ENCODE measurements around the gene SP8. TPM values are rescaled to one million over a fixed set of nuclear protein-coding genes. Genes with fewer than 3 reads are reported as not detected.

Gene SP8
- total RNA-seq, 1 donor from 2014 or later = 4.5 TPM

DNA sequence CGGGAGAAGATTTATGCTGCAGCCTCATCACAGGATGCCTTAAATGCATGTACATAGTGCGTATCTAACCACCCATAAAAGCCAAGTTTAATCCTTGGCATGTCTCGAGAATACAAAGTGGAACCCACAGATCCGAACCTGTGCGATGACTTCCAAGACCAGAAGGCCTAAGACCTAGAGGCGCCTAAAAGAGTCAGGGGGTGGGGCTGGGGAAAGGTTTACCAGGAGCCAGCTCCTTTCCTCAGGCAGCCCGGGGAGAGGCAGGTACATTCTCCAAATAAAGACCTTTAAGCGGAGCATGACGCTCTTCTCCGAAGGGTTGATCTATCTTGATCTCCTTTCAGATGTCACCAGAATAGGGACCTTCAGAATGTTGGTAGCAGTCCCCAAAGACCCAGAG, 9.7 kb downstream of the SP8 start:
- FAIRE-seq = no peak
- no peak for DNase-seq (ENCODE audit: low spot score in 2 of 2)

DNA sequence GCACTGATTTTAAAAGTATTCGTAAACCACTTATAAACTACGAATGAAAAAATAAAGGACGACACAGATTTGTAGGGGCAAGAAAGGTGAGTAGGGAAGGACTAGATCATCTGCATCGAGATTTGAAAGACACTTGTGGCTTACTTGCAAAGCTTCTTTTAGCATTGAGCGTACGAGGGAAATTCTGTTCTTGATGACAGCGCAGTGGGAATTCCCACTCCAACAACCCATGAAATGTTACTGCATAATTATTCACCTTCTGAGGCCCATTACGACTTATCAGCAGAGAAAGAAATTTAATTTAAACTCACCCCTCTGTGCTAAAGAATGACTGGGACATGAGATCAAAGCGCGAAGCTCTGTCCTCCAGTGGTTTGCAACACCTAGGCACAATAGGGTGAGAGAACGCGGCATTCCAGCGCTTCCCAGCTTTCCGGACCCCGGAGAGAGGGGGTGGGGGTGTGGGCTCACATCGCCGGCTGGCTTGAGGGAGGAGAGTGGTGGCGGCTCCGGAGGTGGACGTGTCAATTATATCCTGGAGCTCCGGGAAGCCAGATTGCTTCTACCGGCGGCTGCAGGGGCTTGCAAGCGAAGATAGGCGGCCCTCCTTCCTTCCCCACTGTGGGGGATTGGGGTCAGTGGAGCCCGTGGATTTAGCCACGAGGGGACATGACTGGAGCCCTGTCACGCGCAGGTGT, 10.3 kb downstream of the SP8 start:
- FAIRE-seq (no peak), DNase-seq (ENCODE audit: low spot score in 2 of 2) (no peak)

DNA sequence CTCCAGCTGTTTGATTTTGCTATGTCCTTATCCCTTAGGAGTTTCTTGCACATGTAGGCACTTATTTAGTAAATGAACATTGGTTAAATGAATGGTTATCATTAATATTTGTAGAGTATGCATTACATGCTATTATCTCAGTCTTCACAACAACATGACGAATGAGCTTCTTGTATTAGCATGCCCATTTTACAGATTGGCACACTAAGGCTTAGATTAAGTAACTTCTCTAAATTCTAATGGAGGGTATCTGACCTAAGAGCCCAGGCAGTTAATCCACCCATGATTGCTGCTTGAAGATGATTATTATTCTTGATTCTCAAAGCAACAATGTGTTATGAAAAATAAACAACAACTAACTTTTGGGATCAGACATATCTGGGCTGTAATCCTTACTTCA, 32.7 kb downstream of the SP8 start:
- DNase-seq (ENCODE audit: low spot score in 2 of 2) (no peak), FAIRE-seq (no peak)

GRCh38 chr7:20749906-20750305, 36.8 kb downstream of the SP8 start:
- DNase-seq (ENCODE audit: low spot score in 2 of 2) (no peak), FAIRE-seq (no peak)

DNA sequence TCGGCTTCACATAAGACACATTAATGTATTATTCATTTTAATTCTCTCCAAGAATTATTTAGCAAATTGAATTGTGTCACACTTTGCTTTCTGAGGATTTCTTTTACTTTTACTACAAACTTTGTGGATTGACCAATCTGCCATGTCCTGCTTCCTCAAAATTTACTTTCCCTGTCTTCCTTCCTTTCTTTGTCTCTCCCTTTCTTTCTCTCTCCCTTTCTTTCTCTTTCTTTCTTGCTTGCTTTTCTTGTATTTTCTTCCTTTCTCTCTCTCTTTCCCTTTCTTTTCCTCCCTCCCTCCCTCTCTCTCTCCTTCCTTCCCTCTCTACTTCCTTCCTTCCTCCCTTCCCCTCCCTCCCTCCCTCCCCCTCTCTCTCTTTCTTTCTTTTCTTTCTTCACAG, 37.8 kb downstream of the SP8 start:
- no peak for FAIRE-seq
- no peak for DNase-seq (ENCODE audit: low spot score in 2 of 2)

GRCh38 chr7:20747001-20747400, 39.7 kb downstream of the SP8 start:
- FAIRE-seq (no peak), DNase-seq (ENCODE audit: low spot score in 2 of 2) (no peak)

DNA sequence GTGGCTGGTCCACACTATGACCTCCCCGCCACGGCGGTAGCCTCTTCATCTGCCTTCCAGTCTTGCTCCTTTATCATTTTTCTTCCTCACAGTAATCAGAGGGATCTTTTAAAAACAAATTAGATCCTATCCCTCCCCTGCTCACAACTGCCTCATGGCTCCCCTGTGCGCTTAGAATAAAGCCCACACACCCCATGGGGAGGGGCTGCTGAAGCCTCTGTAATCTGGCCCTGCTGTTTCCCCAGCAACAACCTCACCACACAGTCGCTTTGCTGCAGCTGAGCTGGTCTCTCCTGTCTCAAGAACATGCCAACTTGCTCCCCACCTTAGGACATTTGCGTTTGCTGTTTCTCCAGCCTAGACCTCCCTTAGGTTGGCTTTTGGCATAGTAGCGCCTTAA, 41.0 kb downstream of the SP8 start:
- no peak for FAIRE-seq
- DNase-seq (ENCODE audit: low spot score in 2 of 2) = no peak

GRCh38 chr7:20744954-20745446, 41.7 kb downstream of the SP8 start:
- FAIRE-seq (no peak), DNase-seq (ENCODE audit: low spot score in 2 of 2) (no peak)

- DNase-seq (ENCODE audit: low spot score in 2 of 2) = no peak
- FAIRE-seq = no peak
These were observed 43.8 kb downstream of the SP8 start for GRCh38 chr7:20742913-20743312.

GRCh38 chr7:20741801-20742200, 44.9 kb downstream of the SP8 start:
- FAIRE-seq = no peak
- no peak for DNase-seq (ENCODE audit: low spot score in 2 of 2)

- DNase-seq (ENCODE audit: low spot score in 2 of 2) (no peak), FAIRE-seq (no peak)
These were observed 47.9 kb downstream of the SP8 start for GRCh38 chr7:20738518-20739481.

DNA sequence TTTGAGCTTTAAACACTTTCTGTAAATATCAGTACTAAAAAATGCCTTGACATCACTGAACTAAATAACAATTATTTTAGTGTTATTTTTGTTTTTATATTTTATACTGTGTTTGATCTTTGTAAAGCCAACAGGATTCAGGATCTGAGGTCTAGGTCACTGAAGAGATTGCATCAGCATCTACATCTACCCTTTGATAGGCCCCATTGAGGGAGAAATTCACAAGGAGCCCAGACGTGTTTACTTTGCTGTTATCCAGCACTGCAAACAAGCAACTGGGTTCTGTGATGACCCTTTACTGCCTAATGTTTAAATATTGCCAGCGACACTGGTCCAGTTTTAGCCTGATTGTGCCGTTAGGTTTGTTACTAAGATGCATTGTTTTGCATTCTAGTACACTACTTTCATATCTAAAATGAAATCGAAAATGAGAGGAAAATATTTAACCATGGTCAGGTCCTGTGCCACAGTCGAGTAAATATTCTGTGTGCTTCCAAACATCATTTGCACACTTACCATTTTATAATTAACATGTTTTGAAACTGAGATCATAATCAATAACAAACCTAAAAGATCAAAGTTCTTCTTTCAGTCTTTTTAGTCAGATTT, 48.7 kb downstream of the SP8 start:
- no peak for FAIRE-seq
- no peak for DNase-seq (ENCODE audit: low spot score in 2 of 2)

DNA sequence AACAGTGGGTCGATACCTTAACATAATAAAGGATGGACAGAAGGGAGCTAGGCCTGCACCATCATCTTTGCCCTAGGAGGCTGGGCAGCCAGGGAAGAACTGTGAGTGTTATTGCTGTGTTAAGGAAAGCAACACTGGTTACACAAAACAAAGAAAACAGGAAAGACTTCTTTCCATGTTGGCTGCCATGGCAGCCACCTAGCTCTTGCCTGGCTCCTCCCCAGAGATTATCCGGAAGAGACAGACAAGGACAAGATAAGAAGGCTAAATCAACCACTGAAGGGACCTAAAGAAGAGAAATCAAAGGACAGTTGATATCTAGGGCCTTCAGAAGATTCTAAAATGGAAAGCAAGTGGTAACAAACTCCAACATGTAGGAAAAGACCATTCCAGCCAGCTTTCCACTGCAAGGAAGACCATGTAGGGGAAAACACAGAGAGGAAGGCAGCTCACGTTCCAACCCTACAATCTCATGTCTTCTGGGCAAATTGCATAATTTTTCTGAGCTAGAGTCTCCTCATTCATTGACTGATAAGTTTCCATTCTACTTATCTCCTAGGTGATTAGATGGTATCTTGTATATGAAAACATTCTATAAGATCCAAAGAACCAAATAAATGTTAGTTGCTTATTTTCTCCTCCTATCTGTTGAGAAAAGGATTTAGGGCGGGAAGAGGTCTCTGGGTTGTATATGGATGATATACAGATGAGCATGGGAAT, 51.2 kb downstream of the SP8 start:
- DNase-seq (ENCODE audit: low spot score in 2 of 2) (no peak), FAIRE-seq (no peak)

Other genes with a start within 250 kb of the SP8 start
- not detected for gene ABCB5, start 171.2 kb downstream of the SP8 start, total RNA-seq